NT2/D1 (cell line): Measurements from ENCODE around the gene RBSN.

Source experiments
- SUZ12 ChIP-seq: IDR thresholded peaks from 2 replicates; pipeline ENCODE4 v1.6.1; 2011; ENCODE audit not compliant: insufficient read length, insufficient read depth; ENCODE audit errors: extremely low read depth
- YY1 ChIP-seq: IDR thresholded peaks from 2 replicates; pipeline ENCODE4 v1.6.1; 2011; ENCODE audit not compliant: insufficient read length, insufficient read depth
- ZNF274 ChIP-seq: IDR thresholded peaks from 2 replicates; pipeline ENCODE4 v1.6.1; 2011; ENCODE audit warnings: mild to moderate bottlenecking, low read depth, low read length

GRCh38 chr3:15092686-15093085 is 6.3 kb downstream of the RBSN start:
- no peak for TF ChIP-seq ZNF274
- TF ChIP-seq SUZ12, result no peak
- TF ChIP-seq YY1, result no peak
